Mesenchymal stem cell (in vitro differentiated cells and primary cell): Measurements from ENCODE around the gene DCBLD2.

Experiments used
- DNase-seq: peaks from one replicate; pipeline ENCODE4 v3.0.0-alpha.2; 2013
- H2AFZ ChIP-seq: one replicate; pipeline ENCODE4 v1.6.1; 2013; ENCODE audit warnings: low read depth, mild to moderate bottlenecking, control low read depth, inconsistent platforms, low read length, moderate library complexity
- H2AK5ac ChIP-seq: 2 replicates; pipeline ENCODE4 v1.6.1; 2013; ENCODE audit warnings: low read length, moderate library complexity, mild to moderate bottlenecking, inconsistent platforms; ENCODE audit not compliant: severe bottlenecking
- H2BK120ac ChIP-seq: one replicate; pipeline ENCODE4 v1.6.1; 2013; ENCODE audit warnings: low read depth, mild to moderate bottlenecking, inconsistent platforms, low read length, moderate library complexity
- H2BK12ac ChIP-seq, 2 experiments: one replicate each; pipeline ENCODE4 v1.6.1; 2013; ENCODE audit warnings: inconsistent platforms in 2 of 2, low read length in 2 of 2, mild to moderate bottlenecking in 2 of 2, moderate library complexity in 2 of 2, control low read depth in 1 of 2
- H2BK15ac ChIP-seq: one replicate; pipeline ENCODE4 v1.6.1; 2013; ENCODE audit warnings: mild to moderate bottlenecking, low read depth, inconsistent platforms; ENCODE audit not compliant: poor library complexity, severe bottlenecking
- H2BK5ac ChIP-seq: 2 replicates; pipeline ENCODE4 v1.6.1; 2013; ENCODE audit warnings: low read depth, mild to moderate bottlenecking, low read length, control low read depth, inconsistent platforms; ENCODE audit not compliant: poor library complexity, severe bottlenecking
- H3K14ac ChIP-seq, 2 experiments: one replicate each; pipeline ENCODE4 v1.6.1; 2013; ENCODE audit warnings: inconsistent platforms in 2 of 2, low read length in 2 of 2, control low read depth in 1 of 2, mild to moderate bottlenecking in 1 of 2, moderate library complexity in 1 of 2
- H3K18ac ChIP-seq, 2 experiments: one replicate each; pipeline ENCODE4 v1.6.1; 2013; ENCODE audit warnings: inconsistent platforms in 2 of 2, low read length in 2 of 2, control low read depth in 1 of 2, low read depth in 1 of 2, mild to moderate bottlenecking in 1 of 2
- H3K23ac ChIP-seq, 2 experiments: one replicate each; pipeline ENCODE4 v1.6.1; 2013; ENCODE audit warnings: inconsistent platforms in 2 of 2, low read length in 2 of 2, mild to moderate bottlenecking in 2 of 2, moderate library complexity in 2 of 2, control low read depth in 1 of 2
- H3K27ac ChIP-seq: 2 replicates; pipeline ENCODE4 v1.5.1; 2013; ENCODE audit warnings: mild to moderate bottlenecking, moderate library complexity, low read length, control low read depth, inconsistent platforms; ENCODE audit not compliant: poor library complexity, severe bottlenecking
- H3K27me3 ChIP-seq, 2 experiments: 2 replicates each; pipeline versions ENCODE4 v1.6.1 to v1.7.0; 2013; ENCODE audit warnings: low read length in 2 of 2, mild to moderate bottlenecking in 2 of 2, moderate library complexity in 2 of 2, control low read depth in 1 of 2, inconsistent platforms in 1 of 2; ENCODE audit not compliant: control insufficient read depth in 1 of 2, insufficient read depth in 1 of 2
- H3K36me3 ChIP-seq, 2 experiments: 2 replicates each; pipeline versions ENCODE4 v1.6.1 to v1.7.0; 2013; ENCODE audit warnings: low read length in 2 of 2, control low read depth in 1 of 2, inconsistent platforms in 1 of 2, low read depth in 1 of 2, mild to moderate bottlenecking in 1 of 2; ENCODE audit not compliant: insufficient read depth in 2 of 2, control insufficient read depth in 1 of 2
- H3K4ac ChIP-seq, 2 experiments: one replicate each; pipeline ENCODE4 v1.6.1; 2013; ENCODE audit warnings: inconsistent platforms in 2 of 2, low read length in 2 of 2, mild to moderate bottlenecking in 2 of 2, moderate library complexity in 2 of 2, control low read depth in 1 of 2, low read depth in 1 of 2
- H3K4me1 ChIP-seq: 2 replicates; pipeline ENCODE4 v1.6.1; 2013; ENCODE audit warnings: low read depth, low read length, control low read depth; ENCODE audit not compliant: control insufficient read depth, insufficient read depth
- H3K4me2 ChIP-seq: 2 replicates; pipeline ENCODE4 v1.6.1; 2013; ENCODE audit warnings: low read length, mild to moderate bottlenecking, inconsistent platforms; ENCODE audit not compliant: poor library complexity, severe bottlenecking
- H3K4me3 ChIP-seq, 2 experiments: 2 replicates each; pipeline versions ENCODE4 v1.5.1 to v1.7.0; 2013; ENCODE audit warnings: low read length in 2 of 2, mild to moderate bottlenecking in 2 of 2, control low read depth in 1 of 2, low read depth in 1 of 2; ENCODE audit not compliant: insufficient read depth in 1 of 2
- H3K79me1 ChIP-seq: replicated peaks from 2 replicates; pipeline ENCODE4 v1.6.1; 2013; ENCODE audit warnings: mild to moderate bottlenecking, control low read depth, low read length, inconsistent platforms; ENCODE audit not compliant: poor library complexity, severe bottlenecking
- H3K9ac ChIP-seq: 2 replicates; pipeline ENCODE4 v1.7.0; 2013; ENCODE audit warnings: mild to moderate bottlenecking, low read length, moderate library complexity
- H3K9me3 ChIP-seq: 2 replicates; pipeline ENCODE4 v1.7.0; 2013; ENCODE audit warnings: mild to moderate bottlenecking, low read length; ENCODE audit not compliant: control insufficient read depth
- H4K8ac ChIP-seq: one replicate; pipeline ENCODE4 v1.6.1; 2013; ENCODE audit warnings: inconsistent platforms, mild to moderate bottlenecking, low read length, moderate library complexity
- H4K91ac ChIP-seq: one replicate; pipeline ENCODE4 v1.6.1; 2013; ENCODE audit warnings: mild to moderate bottlenecking, low read length, inconsistent platforms
- WGBS: methylation state at CpG from one replicate; pipeline ENCODE4 v1.1.7; 2013; ENCODE audit warnings: mixed read lengths; 5-methylcytosine and 5-hydroxymethylcytosine counted together

Gene DCBLD2

GRCh38 chr3:98784666-98785600 is 116.6 kb downstream of the DCBLD2 start:
- no peak overlapping the region for H2BK120ac ChIP-seq
- H3K4me2 ChIP-seq: no peak overlapping the region
- peaks cover 16% of the 10 kb centered on the region for H3K4me1 ChIP-seq
- peak overlapping the region; percentile 23 for H3K9ac ChIP-seq
- no peak overlapping the region for H4K8ac ChIP-seq
- H2BK12ac ChIP-seq: no peak overlapping the region
- no peak overlapping the region for H2BK15ac ChIP-seq
- no peak overlapping the region for H2AK5ac ChIP-seq
- H3K36me3 ChIP-seq: no peaks in the 10 kb centered on the region
- no peak overlapping the region for H2AFZ ChIP-seq
- H3K4ac ChIP-seq: no peak overlapping the region
- no peak overlapping the region for H3K23ac ChIP-seq
- H4K91ac ChIP-seq: no peak overlapping the region
- no peaks in the 10 kb centered on the region for H3K9me3 ChIP-seq
- H3K4me3 ChIP-seq: no peak overlapping the region
- peak; percentile 83 for DNase-seq
- peak overlapping the region; percentile 85 for H3K27ac ChIP-seq
- H2BK5ac ChIP-seq: no peak overlapping the region
- H3K79me1 ChIP-seq: no peaks in the 10 kb centered on the region
- H3K27me3 ChIP-seq: no peaks in the 10 kb centered on the region
- WGBS: 85% methylated on average over 2 of the region's 3 CpGs
- H3K14ac ChIP-seq: no peak overlapping the region
- H3K18ac ChIP-seq: peak overlapping the region; percentile 23 to 80

DNA sequence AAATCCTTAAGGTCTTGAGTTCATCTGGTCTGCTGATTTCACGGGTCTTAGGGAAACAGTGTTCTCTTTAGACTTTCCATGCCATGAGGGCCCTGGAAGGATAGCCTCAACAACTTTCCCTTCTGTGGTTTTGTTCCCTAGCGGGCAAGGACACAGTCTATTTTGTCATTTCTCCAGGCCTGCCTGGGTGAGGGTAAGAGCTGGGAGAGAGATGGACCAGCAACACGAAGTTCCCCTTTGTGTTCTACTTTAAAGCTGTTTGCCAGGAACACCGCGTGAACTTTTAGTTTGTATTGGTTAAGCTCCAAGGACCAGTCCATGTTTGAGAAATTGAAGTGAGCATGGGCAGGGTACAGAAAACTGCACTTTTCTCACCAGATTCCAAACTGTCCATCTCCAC is 117.5 kb downstream of the DCBLD2 start:
- H3K36me3 ChIP-seq: no peaks in the 10 kb centered on the region
- no peaks in the 10 kb centered on the region for H3K9me3 ChIP-seq
- H2BK5ac ChIP-seq: no peak overlapping the region
- WGBS: 98% methylated on average over 5 of the region's 5 CpGs
- peaks cover 16% of the 10 kb centered on the region for H3K4me1 ChIP-seq
- H3K9ac ChIP-seq: no peak overlapping the region
- no peaks in the 10 kb centered on the region for H3K27me3 ChIP-seq
- peak overlapping the region in 1 of 2 experiments; percentile 29 for H3K18ac ChIP-seq
- no peak overlapping the region for H4K91ac ChIP-seq
- no peak overlapping the region for H3K23ac ChIP-seq
- H2AK5ac ChIP-seq: peak overlapping the region; percentile 80
- H3K4me2 ChIP-seq: no peak overlapping the region
- H3K4me3 ChIP-seq: no peak overlapping the region
- H3K14ac ChIP-seq: no peak overlapping the region
- H3K27ac ChIP-seq: no peak overlapping the region
- H2AFZ ChIP-seq: no peak overlapping the region
- H4K8ac ChIP-seq: no peak overlapping the region
- H2BK120ac ChIP-seq: no peak overlapping the region
- H3K79me1 ChIP-seq: no peaks in the 10 kb centered on the region
- H2BK12ac ChIP-seq: peak overlapping the region in 1 of 2 experiments; percentile 21
- DNase-seq: no peak
- no peak overlapping the region for H3K4ac ChIP-seq
- H2BK15ac ChIP-seq: no peak overlapping the region

GRCh38 chr3:98782824-98783500 is 118.5 kb downstream of the DCBLD2 start:
- no peak overlapping the region for H2BK15ac ChIP-seq
- H3K27me3 ChIP-seq: no peaks in the 10 kb centered on the region
- H4K91ac ChIP-seq: no peak overlapping the region
- no peak overlapping the region for H3K4me2 ChIP-seq
- H3K4ac ChIP-seq: no peak overlapping the region
- no peak overlapping the region for H3K4me3 ChIP-seq
- H4K8ac ChIP-seq: no peak overlapping the region
- H3K23ac ChIP-seq: no peak overlapping the region
- H2BK120ac ChIP-seq: no peak overlapping the region
- no peak overlapping the region for H2BK12ac ChIP-seq
- H3K18ac ChIP-seq: no peak overlapping the region
- 95% methylated on average over 8 of the region's 8 CpGs for WGBS
- no peak for DNase-seq
- H2AK5ac ChIP-seq: no peak overlapping the region
- H3K4me1 ChIP-seq: peaks cover 15% of the 10 kb centered on the region
- H2AFZ ChIP-seq: no peak overlapping the region
- H2BK5ac ChIP-seq: no peak overlapping the region
- H3K27ac ChIP-seq: no peak overlapping the region
- H3K9ac ChIP-seq: no peak overlapping the region
- H3K9me3 ChIP-seq: no peaks in the 10 kb centered on the region
- H3K14ac ChIP-seq: no peak overlapping the region
- H3K79me1 ChIP-seq: no peaks in the 10 kb centered on the region
- no peaks in the 10 kb centered on the region for H3K36me3 ChIP-seq

DNA sequence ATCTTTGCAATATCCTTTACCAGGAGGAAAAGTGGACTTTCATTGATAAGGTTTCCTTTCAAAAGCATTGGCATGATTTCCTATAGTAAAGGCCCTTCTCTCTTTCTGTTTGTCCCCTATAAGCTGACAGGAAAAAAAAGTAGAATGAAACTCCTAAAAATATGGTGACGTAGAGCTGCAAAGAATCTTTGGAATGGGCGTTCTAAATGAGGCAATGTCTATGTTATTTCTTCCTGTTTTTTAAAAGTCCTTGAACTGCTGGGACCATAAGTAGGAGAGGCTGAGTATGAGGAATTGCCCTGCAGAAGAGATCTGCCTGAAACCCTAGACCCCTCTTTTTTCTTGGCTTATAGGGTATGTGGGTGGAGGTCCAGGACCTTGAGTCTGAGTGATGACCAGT is 121.2 kb downstream of the DCBLD2 start:
- Histone ChIP-seq H3K9me3 (no peaks in the 10 kb centered on the region), H2BK5ac (no peak overlapping the region), H3K4ac (no peak overlapping the region), H3K36me3 (no peaks in the 10 kb centered on the region), H3K4me2 (no peak overlapping the region), H3K4me1 (peaks cover 14% of the 10 kb centered on the region), H3K4me3 (no peak overlapping the region), H3K14ac (no peak overlapping the region), H3K27ac (peak overlapping the region; percentile 90), H2BK15ac (no peak overlapping the region), H2AFZ (no peak overlapping the region), H2AK5ac (peak overlapping the region; percentile 4), H3K18ac (no peak overlapping the region), H2BK120ac (no peak overlapping the region), H3K27me3 (no peaks in the 10 kb centered on the region), H3K23ac (no peak overlapping the region), H4K91ac (no peak overlapping the region), H3K9ac (peak overlapping the region; percentile 82), H4K8ac (no peak overlapping the region), H3K79me1 (no peaks in the 10 kb centered on the region), H2BK12ac (peak overlapping the region in 1 of 2 experiments; percentile 10)
- WGBS: 29% methylated on average over 2 of the region's 2 CpGs
- peak; percentile 62 for DNase-seq
